ENCODE results near the gene MAPRE2. TPM values are rescaled to one million over a fixed set of nuclear protein-coding genes. Genes with fewer than 3 reads are reported as not detected.
"Not testable (repeated sequence)": the region's sequence is repeated elsewhere in the genome, so short reads cannot be mapped to it uniquely, and the experiment has no call there.

Gene MAPRE2
- total and polyA plus RNA-seq, 9 donors = 16.2 to 59.9 (median 27.8) TPM

DNA sequence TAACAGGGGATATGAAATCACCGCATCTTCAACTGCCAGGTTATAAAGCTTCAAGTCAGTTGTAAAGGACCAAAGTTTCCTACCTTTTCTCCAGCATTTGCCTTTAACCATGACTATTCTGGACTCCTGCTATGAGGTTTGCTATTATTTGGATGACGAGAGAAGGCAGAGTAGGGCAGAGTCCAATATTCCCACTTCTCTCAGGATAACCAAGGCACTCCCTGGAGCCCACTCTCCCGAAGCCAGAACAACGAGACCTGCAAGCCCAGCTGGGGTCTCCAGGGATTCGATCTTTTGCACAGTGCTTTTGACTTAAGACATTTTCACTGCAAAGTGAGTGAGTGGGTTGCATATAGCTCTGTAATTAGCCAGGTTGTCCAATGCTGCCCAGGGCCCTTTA, 122.5 kb downstream of the MAPRE2 start:
- WGBS, 3 donors = 84 to 94% (median 93%) methylated on average over 5 of the region's 5 CpGs
- Histone ChIP-seq H3K4me1 (ENCODE audit: insufficient read depth) (no peaks in the 10 kb centered on the region), H3K36me3 (no peaks in the 10 kb centered on the region), H3K27me3 (no peaks in the 10 kb centered on the region), H3K27ac (no peak overlapping the region), H3K9me3 (no peaks in the 10 kb centered on the region), H3K4me3 (no peak overlapping the region)
- no peak for TF ChIP-seq EP300 (IDR thresholded peaks at IDR 0.05)
- TF ChIP-seq POLR2A (IDR thresholded peaks at IDR 0.05) = no peak
- TF ChIP-seq, protein P1, sequence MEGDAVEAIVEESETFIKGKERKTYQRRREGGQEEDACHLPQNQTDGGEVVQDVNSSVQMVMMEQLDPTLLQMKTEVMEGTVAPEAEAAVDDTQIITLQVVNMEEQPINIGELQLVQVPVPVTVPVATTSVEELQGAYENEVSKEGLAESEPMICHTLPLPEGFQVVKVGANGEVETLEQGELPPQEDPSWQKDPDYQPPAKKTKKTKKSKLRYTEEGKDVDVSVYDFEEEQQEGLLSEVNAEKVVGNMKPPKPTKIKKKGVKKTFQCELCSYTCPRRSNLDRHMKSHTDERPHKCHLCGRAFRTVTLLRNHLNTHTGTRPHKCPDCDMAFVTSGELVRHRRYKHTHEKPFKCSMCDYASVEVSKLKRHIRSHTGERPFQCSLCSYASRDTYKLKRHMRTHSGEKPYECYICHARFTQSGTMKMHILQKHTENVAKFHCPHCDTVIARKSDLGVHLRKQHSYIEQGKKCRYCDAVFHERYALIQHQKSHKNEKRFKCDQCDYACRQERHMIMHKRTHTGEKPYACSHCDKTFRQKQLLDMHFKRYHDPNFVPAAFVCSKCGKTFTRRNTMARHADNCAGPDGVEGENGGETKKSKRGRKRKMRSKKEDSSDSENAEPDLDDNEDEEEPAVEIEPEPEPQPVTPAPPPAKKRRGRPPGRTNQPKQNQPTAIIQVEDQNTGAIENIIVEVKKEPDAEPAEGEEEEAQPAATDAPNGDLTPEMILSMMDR (IDR thresholded peaks at IDR 0.05) = no peak
- intact Hi-C loops (cut with DNase I) = no loop called here
- DNase-seq = no peak

DNA sequence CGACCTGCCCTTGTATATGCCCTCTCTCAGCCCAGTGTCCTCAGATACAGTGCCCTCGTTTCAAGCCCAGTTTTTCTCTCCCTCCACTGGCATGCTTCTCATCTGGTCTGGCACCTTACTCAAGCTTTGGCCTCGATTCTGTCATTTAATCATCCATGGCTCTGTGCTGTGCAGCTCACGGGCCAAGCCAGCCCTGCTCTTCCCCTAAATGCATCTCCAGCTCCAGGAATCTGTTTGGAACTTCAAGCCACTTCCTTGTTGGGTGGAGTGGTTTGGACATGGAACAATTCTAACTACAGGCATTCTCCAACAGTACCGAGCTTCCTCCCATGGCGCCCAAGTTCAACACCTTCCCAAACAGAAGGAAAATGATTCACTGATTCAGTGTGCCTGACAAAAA, 122.9 kb downstream of the MAPRE2 start:
- Histone ChIP-seq H3K36me3 (no peaks in the 10 kb centered on the region), H3K27ac (no peak overlapping the region), H3K4me3 (no peak overlapping the region), H3K4me1 (ENCODE audit: insufficient read depth) (no peaks in the 10 kb centered on the region), H3K9me3 (no peaks in the 10 kb centered on the region), H3K27me3 (no peaks in the 10 kb centered on the region)
- DNase-seq = no peak
- intact Hi-C loops (cut with DNase I) = no loop called here
- TF ChIP-seq, protein P1 (IDR thresholded peaks at IDR 0.05) = no peak
- no peak for TF ChIP-seq EP300 (IDR thresholded peaks at IDR 0.05)
- TF ChIP-seq POLR2A (IDR thresholded peaks at IDR 0.05) = no peak
- WGBS, 3 donors = 82 to 88% (median 86%) methylated on average over 6 of the region's 6 CpGs

DNA sequence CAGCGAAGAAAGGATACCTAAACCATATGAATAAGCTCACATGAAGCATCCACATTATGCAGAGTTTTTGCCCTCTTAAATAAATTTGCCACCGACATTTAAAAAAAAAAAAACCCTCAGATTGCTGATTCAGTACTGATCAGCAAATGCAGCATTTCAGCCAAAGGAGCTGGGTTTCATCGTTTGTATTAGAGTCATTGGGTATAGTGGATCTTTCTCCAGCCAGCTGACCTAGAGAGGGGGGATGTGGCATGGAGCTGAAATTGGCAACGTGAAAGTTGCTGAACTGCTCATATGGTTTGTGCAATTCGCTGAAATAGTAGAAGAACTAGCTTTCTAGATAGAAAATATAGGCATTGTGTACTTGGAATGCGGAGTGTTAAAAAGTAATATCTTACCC, 126.1 kb downstream of the MAPRE2 start:
- no peak overlapping the region for H3K4me3 ChIP-seq
- WGBS, 3 donors = 62 to 72% (median 71%) methylated on average over 6 of the region's 6 CpGs
- H3K9me3 ChIP-seq = no peaks in the 10 kb centered on the region
- TF ChIP-seq POLR2A (IDR thresholded peaks at IDR 0.05) (no peak), EP300 (IDR thresholded peaks at IDR 0.05) (no peak)
- TF ChIP-seq, protein P1 (IDR thresholded peaks at IDR 0.05) = no peak
- DNase-seq = no peak
- intact Hi-C loops (cut with DNase I) = no loop called here
- H3K27me3 ChIP-seq = no peaks in the 10 kb centered on the region
- no peaks in the 10 kb centered on the region for H3K4me1 ChIP-seq (ENCODE audit: insufficient read depth)
- H3K36me3 ChIP-seq = no peaks in the 10 kb centered on the region
- no peak overlapping the region for H3K27ac ChIP-seq

DNA sequence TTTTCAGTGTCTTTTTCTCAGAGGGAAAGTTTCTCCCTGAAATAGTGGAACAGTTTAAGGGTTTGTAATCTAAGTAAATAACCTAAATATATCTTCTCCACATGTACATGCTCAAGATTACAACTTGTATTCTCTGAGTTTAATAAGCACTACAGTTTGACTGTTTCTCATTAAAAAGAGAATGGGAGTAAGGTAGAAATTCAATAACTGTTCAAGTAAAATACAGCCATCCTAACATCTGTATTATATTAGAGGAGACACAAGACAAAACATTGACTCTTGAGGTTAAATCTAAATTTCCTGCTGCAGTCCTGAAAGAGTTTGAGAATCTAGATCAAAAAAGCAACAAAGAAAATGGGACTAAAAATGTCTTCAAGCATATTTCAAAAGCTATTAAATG, 126.6 kb downstream of the MAPRE2 start:
- no peak for DNase-seq
- TF ChIP-seq, protein P1 (IDR thresholded peaks at IDR 0.05) = no peak
- no peak for TF ChIP-seq POLR2A (IDR thresholded peaks at IDR 0.05)
- TF ChIP-seq EP300 (IDR thresholded peaks at IDR 0.05) = no peak
- H3K4me1 ChIP-seq (ENCODE audit: insufficient read depth) = no peaks in the 10 kb centered on the region
- H3K4me3 ChIP-seq = no peak overlapping the region
- H3K36me3 ChIP-seq = no peaks in the 10 kb centered on the region
- H3K9me3 ChIP-seq = no peaks in the 10 kb centered on the region
- H3K27ac ChIP-seq = no peak overlapping the region
- intact Hi-C loops (cut with DNase I) = no loop called here
- H3K27me3 ChIP-seq = no peaks in the 10 kb centered on the region

DNA sequence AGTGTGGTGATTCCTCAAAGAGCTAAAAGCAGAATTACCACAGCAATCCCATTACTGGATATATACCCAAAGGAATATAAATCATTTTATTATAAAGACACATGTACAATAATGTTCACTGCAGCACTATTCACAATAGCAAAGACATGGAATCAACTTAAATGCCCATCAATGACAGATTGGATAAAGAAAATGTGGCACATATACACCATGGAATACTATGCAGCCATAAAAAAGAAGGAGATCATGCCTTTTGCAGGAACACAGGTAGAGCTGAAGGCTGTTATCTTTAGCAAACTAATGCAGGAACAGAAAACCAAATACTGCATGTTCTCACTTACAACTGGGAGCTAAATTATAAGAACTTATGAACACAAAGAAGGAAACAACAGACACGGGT, 129.1 kb downstream of the MAPRE2 start:
- H3K27me3 ChIP-seq; H3K4me3 ChIP-seq; H3K27ac ChIP-seq; H3K36me3 ChIP-seq; intact Hi-C loops (cut with DNase I); H3K4me1 ChIP-seq (ENCODE audit: insufficient read depth); DNase-seq; H3K9me3 ChIP-seq: not testable (repeated sequence)
- 36 to 68% (median 58%) methylated on average over 1 of the region's 1 CpG for whole genome bisulfite sequencing, 3 donors
